ENCODE data around the gene TBC1D26. TPM values are rescaled to one million over a fixed set of nuclear protein-coding genes. Genes with fewer than 3 reads are reported as not detected.

Gene TBC1D26
- polyA plus RNA-seq, 1 donor from 2014 or later, result 7.5 TPM

DNA sequence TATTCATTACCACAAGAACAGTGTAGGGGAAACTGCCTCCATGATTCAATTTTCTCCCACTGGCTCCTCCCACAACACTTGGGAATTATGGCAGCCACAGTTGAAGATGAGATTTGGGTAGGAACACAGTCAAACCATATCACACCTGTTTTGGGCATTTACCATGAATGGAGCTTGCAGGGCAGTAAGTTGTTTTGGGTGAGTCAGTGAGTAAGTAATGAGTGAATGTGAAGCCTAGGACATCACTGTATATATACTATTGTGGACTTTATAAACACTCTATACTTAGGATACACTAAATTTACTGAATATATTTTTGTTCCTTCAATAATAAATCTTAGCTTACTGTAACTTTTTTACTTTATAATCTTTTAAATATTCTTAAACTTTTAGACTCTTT lies 48.1 kb downstream of the TBC1D26 start:
- no peaks in the 10 kb centered on the region for H3K27me3 ChIP-seq (ENCODE audit: insufficient read depth, low read depth, low read length)
- no peaks in the 10 kb centered on the region for H3K9me2 ChIP-seq (ENCODE audit: insufficient read depth, low read length)
- no peak overlapping the region for H2AFZ ChIP-seq (ENCODE audit: low read depth, low read length)

DNA sequence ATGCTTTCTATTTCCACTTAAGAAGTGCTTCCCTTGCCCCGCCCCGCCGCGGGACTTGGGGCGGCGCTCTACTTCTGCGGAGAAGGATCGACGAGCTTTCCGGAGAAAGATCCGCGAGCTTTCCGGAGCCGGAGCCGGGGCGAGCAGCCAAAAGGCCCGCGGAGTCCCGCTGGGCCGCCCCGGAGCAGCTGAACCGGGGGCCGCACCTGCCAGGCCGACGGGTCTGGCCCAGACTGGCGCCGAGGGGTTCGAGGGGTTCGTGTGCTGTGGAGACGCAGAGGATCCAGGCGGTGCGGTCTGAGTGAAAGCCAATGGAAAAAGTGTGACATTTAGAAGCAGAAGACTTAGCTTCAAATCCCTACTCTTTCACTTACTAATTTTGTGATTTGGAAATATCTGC lies 50.8 kb downstream of the TBC1D26 start:
- no peaks in the 10 kb centered on the region for H4K20me1 ChIP-seq (ENCODE audit: insufficient read depth)
- TF ChIP-seq, protein P1, sequence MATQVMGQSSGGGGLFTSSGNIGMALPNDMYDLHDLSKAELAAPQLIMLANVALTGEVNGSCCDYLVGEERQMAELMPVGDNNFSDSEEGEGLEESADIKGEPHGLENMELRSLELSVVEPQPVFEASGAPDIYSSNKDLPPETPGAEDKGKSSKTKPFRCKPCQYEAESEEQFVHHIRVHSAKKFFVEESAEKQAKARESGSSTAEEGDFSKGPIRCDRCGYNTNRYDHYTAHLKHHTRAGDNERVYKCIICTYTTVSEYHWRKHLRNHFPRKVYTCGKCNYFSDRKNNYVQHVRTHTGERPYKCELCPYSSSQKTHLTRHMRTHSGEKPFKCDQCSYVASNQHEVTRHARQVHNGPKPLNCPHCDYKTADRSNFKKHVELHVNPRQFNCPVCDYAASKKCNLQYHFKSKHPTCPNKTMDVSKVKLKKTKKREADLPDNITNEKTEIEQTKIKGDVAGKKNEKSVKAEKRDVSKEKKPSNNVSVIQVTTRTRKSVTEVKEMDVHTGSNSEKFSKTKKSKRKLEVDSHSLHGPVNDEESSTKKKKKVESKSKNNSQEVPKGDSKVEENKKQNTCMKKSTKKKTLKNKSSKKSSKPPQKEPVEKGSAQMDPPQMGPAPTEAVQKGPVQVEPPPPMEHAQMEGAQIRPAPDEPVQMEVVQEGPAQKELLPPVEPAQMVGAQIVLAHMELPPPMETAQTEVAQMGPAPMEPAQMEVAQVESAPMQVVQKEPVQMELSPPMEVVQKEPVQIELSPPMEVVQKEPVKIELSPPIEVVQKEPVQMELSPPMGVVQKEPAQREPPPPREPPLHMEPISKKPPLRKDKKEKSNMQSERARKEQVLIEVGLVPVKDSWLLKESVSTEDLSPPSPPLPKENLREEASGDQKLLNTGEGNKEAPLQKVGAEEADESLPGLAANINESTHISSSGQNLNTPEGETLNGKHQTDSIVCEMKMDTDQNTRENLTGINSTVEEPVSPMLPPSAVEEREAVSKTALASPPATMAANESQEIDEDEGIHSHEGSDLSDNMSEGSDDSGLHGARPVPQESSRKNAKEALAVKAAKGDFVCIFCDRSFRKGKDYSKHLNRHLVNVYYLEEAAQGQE (IDR thresholded peaks at IDR 0.05; ENCODE audit: borderline replicate concordance), result no peak
- TF ChIP-seq EZH2 (IDR thresholded peaks at IDR 0.05; ENCODE audit: borderline replicate concordance, insufficient read depth, low read length, poor library complexity, severe bottlenecking) (no peak), EP300 (conservative IDR thresholded peaks at IDR 0.05; ENCODE audit: poor library complexity, severe bottlenecking) (no peak), POLR2AphosphoS5 (IDR thresholded peaks at IDR 0.05) (no peak), MXI1 (conservative IDR thresholded peaks at IDR 0.05; ENCODE audit: poor library complexity, severe bottlenecking) (no peak), SMC3 (conservative IDR thresholded peaks at IDR 0.05; ENCODE audit: poor library complexity) (no peak), RAD21 (conservative IDR thresholded peaks at IDR 0.05) (no peak), TAF1 (IDR thresholded peaks at IDR 0.05; ENCODE audit: low read depth) (no peak)
- TF ChIP-seq, protein P2, sequence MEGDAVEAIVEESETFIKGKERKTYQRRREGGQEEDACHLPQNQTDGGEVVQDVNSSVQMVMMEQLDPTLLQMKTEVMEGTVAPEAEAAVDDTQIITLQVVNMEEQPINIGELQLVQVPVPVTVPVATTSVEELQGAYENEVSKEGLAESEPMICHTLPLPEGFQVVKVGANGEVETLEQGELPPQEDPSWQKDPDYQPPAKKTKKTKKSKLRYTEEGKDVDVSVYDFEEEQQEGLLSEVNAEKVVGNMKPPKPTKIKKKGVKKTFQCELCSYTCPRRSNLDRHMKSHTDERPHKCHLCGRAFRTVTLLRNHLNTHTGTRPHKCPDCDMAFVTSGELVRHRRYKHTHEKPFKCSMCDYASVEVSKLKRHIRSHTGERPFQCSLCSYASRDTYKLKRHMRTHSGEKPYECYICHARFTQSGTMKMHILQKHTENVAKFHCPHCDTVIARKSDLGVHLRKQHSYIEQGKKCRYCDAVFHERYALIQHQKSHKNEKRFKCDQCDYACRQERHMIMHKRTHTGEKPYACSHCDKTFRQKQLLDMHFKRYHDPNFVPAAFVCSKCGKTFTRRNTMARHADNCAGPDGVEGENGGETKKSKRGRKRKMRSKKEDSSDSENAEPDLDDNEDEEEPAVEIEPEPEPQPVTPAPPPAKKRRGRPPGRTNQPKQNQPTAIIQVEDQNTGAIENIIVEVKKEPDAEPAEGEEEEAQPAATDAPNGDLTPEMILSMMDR (IDR thresholded peaks at IDR 0.05; ENCODE audit: poor library complexity, severe bottlenecking), result no peak
- no peak overlapping the region for H2AFZ ChIP-seq (ENCODE audit: low read depth, low read length)
- H3K4me3 ChIP-seq (ENCODE audit: low read length), result no peak overlapping the region
- H3K79me2 ChIP-seq (replicated peaks; ENCODE audit: insufficient read depth, low read length), result no peaks in the 10 kb centered on the region
- H3K9me3 ChIP-seq (ENCODE audit: low read length), result no peaks in the 10 kb centered on the region
- H3K9me2 ChIP-seq (ENCODE audit: insufficient read depth, low read length), result no peaks in the 10 kb centered on the region
- H3K9ac ChIP-seq (ENCODE audit: low read length), result no peak overlapping the region
- no peak overlapping the region for H3K27ac ChIP-seq (ENCODE audit: low read length)
- no peak overlapping the region for H3K4me2 ChIP-seq (ENCODE audit: low read length)
- no peaks in the 10 kb centered on the region for H3K36me3 ChIP-seq (ENCODE audit: insufficient read depth, low read length)
- no peaks in the 10 kb centered on the region for H3F3A ChIP-seq (ENCODE audit: insufficient read depth, low read length, poor library complexity, severe bottlenecking)
- H3K27me3 ChIP-seq (ENCODE audit: insufficient read depth, low read depth, low read length), result no peaks in the 10 kb centered on the region

More for the DNA sequence above, 48.1 kb downstream of the TBC1D26 start:
- Histone ChIP-seq H3K9ac (ENCODE audit: low read length) (no peak overlapping the region), H3K4me3 (ENCODE audit: low read length) (no peak overlapping the region), H3K9me3 (ENCODE audit: low read length) (no peaks in the 10 kb centered on the region), H3K36me3 (ENCODE audit: insufficient read depth, low read length) (no peaks in the 10 kb centered on the region), H3K79me2 (replicated peaks; ENCODE audit: insufficient read depth, low read length) (no peaks in the 10 kb centered on the region), H4K20me1 (ENCODE audit: insufficient read depth) (no peaks in the 10 kb centered on the region), H3K4me2 (ENCODE audit: low read length) (no peak overlapping the region), H3F3A (ENCODE audit: insufficient read depth, low read length, poor library complexity, severe bottlenecking) (no peaks in the 10 kb centered on the region), H3K27ac (ENCODE audit: low read length) (no peak overlapping the region)
- TF ChIP-seq EZH2 (IDR thresholded peaks at IDR 0.05; ENCODE audit: borderline replicate concordance, insufficient read depth, low read length, poor library complexity, severe bottlenecking) (no peak), POLR2AphosphoS5 (IDR thresholded peaks at IDR 0.05) (no peak), SMC3 (conservative IDR thresholded peaks at IDR 0.05; ENCODE audit: poor library complexity) (no peak), MXI1 (conservative IDR thresholded peaks at IDR 0.05; ENCODE audit: poor library complexity, severe bottlenecking) (no peak), TAF1 (IDR thresholded peaks at IDR 0.05; ENCODE audit: low read depth) (no peak), EP300 (conservative IDR thresholded peaks at IDR 0.05; ENCODE audit: poor library complexity, severe bottlenecking) (no peak), RAD21 (conservative IDR thresholded peaks at IDR 0.05) (no peak)
- TF ChIP-seq, protein P2 (IDR thresholded peaks at IDR 0.05; ENCODE audit: poor library complexity, severe bottlenecking), result no peak
- TF ChIP-seq, protein P1 (IDR thresholded peaks at IDR 0.05; ENCODE audit: borderline replicate concordance), result no peak

Data from neural cell (in vitro differentiated cells).